Body of pancreas (tissue), 4 donors: ENCODE data around the gene CILP. TPM values are rescaled to one million over a fixed set of nuclear protein-coding genes. Genes with fewer than 3 reads are reported as not detected.
A peak's percentile ranks its signal among the peaks of the same experiment; 100 is the strongest.
"Not testable (repeated sequence)": the region's sequence is repeated elsewhere in the genome, so short reads cannot be mapped to it uniquely, and the experiment has no call there.

Experiments
- ATAC-seq: fragments of 150-250 bp; one replicate; pipeline ENCODE4 v1.9.1; 2016
- DNase-seq, 4 donors: peaks; one replicate each; pipeline ENCODE4 v3.0.0-alpha.2; 2019
- H3K27ac ChIP-seq, 4 donors: fragments of 200-600 bp; sonication (generic); 1 replicate in 3 of 4; 2 replicates in 1 of 4; pipeline versions ENCODE4 v1.5.1 to v1.6.1; 2016 to 2019; ENCODE audit warnings: mild to moderate bottlenecking in 1 of 4, mixed read lengths in 1 of 4, moderate library complexity in 1 of 4
- H3K27me3 ChIP-seq, 2 donors: fragments of 200-600 bp; sonication (generic); one replicate each; pipeline ENCODE4 v1.6.0; 2016; ENCODE audit warnings: mild to moderate bottlenecking in 1 of 2
- H3K36me3 ChIP-seq, 2 donors: fragments of 200-600 bp; sonication (generic); replicated peaks in 1 of 2; 2 replicates each; pipeline ENCODE4 v1.5.1; 2016; ENCODE audit warnings: low read depth in 2 of 2; ENCODE audit not compliant: insufficient read depth in 1 of 2
- H3K4me1 ChIP-seq: fragments of 200-600 bp; sonication (generic); one replicate; pipeline ENCODE4 v1.6.0; 2016
- H3K4me3 ChIP-seq, 2 donors: fragments of 200-600 bp; sonication (generic); 1 replicate in 1 of 2; 2 replicates in 1 of 2; pipeline ENCODE4 v1.5.1; 2016 to 2019
- H3K9me3 ChIP-seq, 3 donors: fragments of 200-600 bp; sonication (generic); 1 replicate in 2 of 3; 2 replicates in 1 of 3; pipeline ENCODE4 v1.5.1; 2016
- POLR2A ChIP-seq, 3 donors: fragments of 450-650 bp; IDR thresholded peaks; one replicate each; pipeline ENCODE4 v1.6.1; 2016; ENCODE audit warnings: antibody characterized with exemption in 3 of 3, mild to moderate bottlenecking in 2 of 3
- WGBS, 2 donors: methylation state at CpG; one replicate each; pipeline ENCODE4 v1.1.5; 2017; 5-methylcytosine and 5-hydroxymethylcytosine counted together
- intact Hi-C: fragments of 100-400 bp; cut with DNase I; formaldehyde crosslinking; loops from one replicate; pipeline ENCODE4 v1.15.1; 2023
- total RNA-seq, 2 donors: library from RNA; depleted of rRNA; stranded (reverse); fragments of >200 nt; gene quantifications; one replicate each; pipeline ENCODE4 v1.1.0, GENCODE V29; 2016
- TF ChIP-seq, protein P1 (sequence below), 7 experiments: fragments of 450-650 bp in 4 of 7; fragments of 200-600 bp in 3 of 7; sonication (generic) in 3 of 7; IDR thresholded peaks; one replicate each; pipeline ENCODE4 v1.5.1; 2016 to 2019; ENCODE audit warnings: antibody characterized with exemption in 7 of 7

The CILP gene
- total RNA-seq, 2 donors from 2014 or later: 4.4 to 18.8 TPM

DNA sequence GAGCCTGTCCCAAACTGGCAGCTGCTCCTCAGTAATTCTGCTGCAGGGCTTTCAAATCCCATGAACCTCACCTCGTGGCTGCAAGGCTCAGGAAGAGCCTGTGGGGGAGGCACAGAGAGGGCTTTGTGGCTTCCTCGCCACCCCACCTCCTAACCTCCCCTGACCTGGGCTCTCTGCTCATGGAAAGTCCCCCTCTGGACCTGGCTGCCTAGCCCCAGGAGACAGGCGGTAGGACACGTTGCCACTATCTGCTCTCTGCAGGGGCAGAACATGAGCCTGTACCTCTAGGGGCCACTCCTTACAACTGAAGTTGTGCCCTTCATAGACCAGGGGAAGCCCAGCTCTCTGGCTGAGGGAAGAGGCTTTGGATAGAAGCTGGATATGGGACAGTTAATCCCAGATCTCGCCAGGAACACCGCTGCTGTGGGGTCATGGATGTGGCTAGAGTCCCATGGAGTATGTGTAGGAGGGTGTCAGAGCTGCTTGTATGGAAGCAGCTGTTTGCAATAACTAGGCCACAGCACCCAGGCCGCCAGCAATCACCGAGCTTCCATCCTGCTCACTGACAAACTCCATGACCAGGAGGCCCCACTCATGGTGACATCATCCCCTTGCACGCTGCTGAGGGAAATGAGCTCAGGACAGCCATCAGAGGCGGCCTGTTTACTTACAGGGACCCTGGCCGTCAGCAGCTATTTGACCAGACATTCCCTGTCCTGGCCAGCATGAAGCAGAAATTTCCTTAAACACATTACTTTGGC, 34.0 kb upstream of the CILP start:
- ATAC-seq: peak; percentile 64
- H3K4me3 ChIP-seq: no peak overlapping the region
- DNase-seq: peak; percentile 21 to 64 (median 40)
- TF ChIP-seq POLR2A (IDR thresholded peaks at IDR 0.05): no peak
- TF ChIP-seq, protein P1, sequence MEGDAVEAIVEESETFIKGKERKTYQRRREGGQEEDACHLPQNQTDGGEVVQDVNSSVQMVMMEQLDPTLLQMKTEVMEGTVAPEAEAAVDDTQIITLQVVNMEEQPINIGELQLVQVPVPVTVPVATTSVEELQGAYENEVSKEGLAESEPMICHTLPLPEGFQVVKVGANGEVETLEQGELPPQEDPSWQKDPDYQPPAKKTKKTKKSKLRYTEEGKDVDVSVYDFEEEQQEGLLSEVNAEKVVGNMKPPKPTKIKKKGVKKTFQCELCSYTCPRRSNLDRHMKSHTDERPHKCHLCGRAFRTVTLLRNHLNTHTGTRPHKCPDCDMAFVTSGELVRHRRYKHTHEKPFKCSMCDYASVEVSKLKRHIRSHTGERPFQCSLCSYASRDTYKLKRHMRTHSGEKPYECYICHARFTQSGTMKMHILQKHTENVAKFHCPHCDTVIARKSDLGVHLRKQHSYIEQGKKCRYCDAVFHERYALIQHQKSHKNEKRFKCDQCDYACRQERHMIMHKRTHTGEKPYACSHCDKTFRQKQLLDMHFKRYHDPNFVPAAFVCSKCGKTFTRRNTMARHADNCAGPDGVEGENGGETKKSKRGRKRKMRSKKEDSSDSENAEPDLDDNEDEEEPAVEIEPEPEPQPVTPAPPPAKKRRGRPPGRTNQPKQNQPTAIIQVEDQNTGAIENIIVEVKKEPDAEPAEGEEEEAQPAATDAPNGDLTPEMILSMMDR (IDR thresholded peaks at IDR 0.05): no peak
- no peaks in the 10 kb centered on the region for H3K27me3 ChIP-seq
- no peaks in the 10 kb centered on the region for H3K36me3 ChIP-seq
- no peaks in the 10 kb centered on the region for H3K4me1 ChIP-seq
- H3K9me3 ChIP-seq: no peaks in the 10 kb centered on the region
- intact Hi-C loops: no loop called here
- WGBS, 2 donors: 89 to 91% methylated on average over 5 to 11 of the region's 11 CpGs
- no peak overlapping the region for H3K27ac ChIP-seq

DNA sequence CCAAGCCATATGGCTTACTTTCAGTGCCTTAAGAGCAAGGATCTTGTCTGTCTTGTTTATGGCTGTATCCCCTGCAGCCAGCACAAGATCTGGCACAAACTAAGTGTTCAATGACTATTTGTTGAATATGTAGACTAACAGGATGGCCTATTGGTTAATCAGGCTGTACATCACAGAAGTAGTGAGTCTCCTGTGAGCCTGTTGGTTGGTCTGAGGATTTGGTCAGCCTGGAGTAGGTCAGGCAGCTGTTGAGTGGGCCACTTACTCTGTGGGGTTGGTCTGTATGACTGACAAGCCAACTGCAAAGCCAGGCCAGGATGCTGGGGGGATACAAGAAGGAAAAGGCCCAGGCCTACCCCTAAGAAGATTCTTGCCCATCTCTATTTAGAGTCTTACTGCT, 33.4 kb upstream of the CILP start:
- H3K27me3 ChIP-seq: no peaks in the 10 kb centered on the region
- no peak overlapping the region for H3K4me3 ChIP-seq
- DNase-seq: no peak
- intact Hi-C loops: no loop called here
- no peaks in the 10 kb centered on the region for H3K9me3 ChIP-seq
- H3K36me3 ChIP-seq: no peaks in the 10 kb centered on the region
- ATAC-seq: no peak
- H3K4me1 ChIP-seq: no peaks in the 10 kb centered on the region
- no peak for TF ChIP-seq POLR2A (IDR thresholded peaks at IDR 0.05)
- TF ChIP-seq, protein P1 (IDR thresholded peaks at IDR 0.05): no peak
- no peak overlapping the region for H3K27ac ChIP-seq

GRCh38 chr15:65236443-65236842, 25.2 kb upstream of the CILP start:
- intact Hi-C loops, H3K9me3 ChIP-seq, H3K4me3 ChIP-seq, DNase-seq, ATAC-seq, H3K27me3 ChIP-seq, H3K36me3 ChIP-seq, H3K4me1 ChIP-seq, H3K27ac ChIP-seq: not testable (repeated sequence)
- WGBS, 2 donors: 94 to 98% methylated on average over 8 of the region's 8 CpGs

DNA sequence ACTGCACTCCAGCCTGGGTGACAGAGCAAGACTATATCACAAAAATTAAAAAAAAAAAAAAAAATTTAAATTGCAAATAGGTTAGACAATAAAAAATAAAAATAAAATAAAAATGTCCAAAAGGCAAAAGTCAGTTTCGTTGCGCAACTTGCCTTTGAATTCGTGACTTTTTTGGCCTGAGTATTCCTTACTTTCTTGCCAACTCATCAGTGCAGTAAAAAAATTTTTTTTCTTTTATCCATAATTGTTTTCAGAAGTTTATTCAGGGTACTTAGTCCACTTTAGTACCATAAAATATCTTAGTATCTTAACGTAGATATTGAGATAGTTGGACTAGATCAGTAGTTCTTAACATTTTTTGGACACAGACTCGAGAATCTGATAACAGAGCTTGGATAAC, 22.4 kb upstream of the CILP start:
- Histone ChIP-seq H3K4me3 (no peak overlapping the region), H3K9me3 (no peaks in the 10 kb centered on the region), H3K4me1 (no peaks in the 10 kb centered on the region), H3K36me3 (no peaks in the 10 kb centered on the region), H3K27me3 (no peaks in the 10 kb centered on the region), H3K27ac (no peak overlapping the region)
- TF ChIP-seq, protein P1 (IDR thresholded peaks at IDR 0.05): no peak
- intact Hi-C loops: no loop called here
- no peak for DNase-seq
- ATAC-seq: no peak
- 73 to 79% methylated on average over 5 of the region's 5 CpGs for WGBS, 2 donors

GRCh38 chr15:65232520-65232919, 21.2 kb upstream of the CILP start:
- no peak for TF ChIP-seq POLR2A (IDR thresholded peaks at IDR 0.05)
- TF ChIP-seq, protein P1 (IDR thresholded peaks at IDR 0.05): no peak
- H3K4me1 ChIP-seq: no peaks in the 10 kb centered on the region
- no peak overlapping the region for H3K27ac ChIP-seq
- no peaks in the 10 kb centered on the region for H3K36me3 ChIP-seq
- 81 to 93% methylated on average over 3 of the region's 3 CpGs for WGBS, 2 donors
- no peak overlapping the region for H3K4me3 ChIP-seq
- no peak for DNase-seq
- intact Hi-C loops: no loop called here
- no peaks in the 10 kb centered on the region for H3K9me3 ChIP-seq
- ATAC-seq: no peak
- no peaks in the 10 kb centered on the region for H3K27me3 ChIP-seq
